IPS-18c (cell line): ENCODE measurements around the gene SLC30A2.

Experiments used
- H3K4me3 ChIP-seq: 2 replicates; pipeline ENCODE4 v1.7.0; 2013; ENCODE audit warnings: low read depth, mild to moderate bottlenecking, low read length, moderate library complexity; ENCODE audit not compliant: insufficient read depth
- H3K9me3 ChIP-seq: one replicate; pipeline ENCODE4 v1.6.1; 2013; ENCODE audit warnings: mild to moderate bottlenecking, low read length, moderate library complexity; ENCODE audit not compliant: control insufficient read depth, insufficient read depth

The SLC30A2 gene

GRCh38 chr1:26075421-26076144 lies 29.7 kb upstream of the SLC30A2 start:
- Histone ChIP-seq H3K4me3 (no peak overlapping the region), H3K9me3 (no peaks in the 10 kb centered on the region)

- Histone ChIP-seq H3K4me3 (no peak overlapping the region), H3K9me3 (no peaks in the 10 kb centered on the region)
Measured at GRCh38 chr1:26072305-26072704, 26.4 kb upstream of the SLC30A2 start.

- H3K9me3 ChIP-seq, result no peaks in the 10 kb centered on the region
- H3K4me3 ChIP-seq, result no peak overlapping the region
Measured at GRCh38 chr1:26070963-26071342, 25.0 kb upstream of the SLC30A2 start.

GRCh38 chr1:26070296-26070962 lies 24.5 kb upstream of the SLC30A2 start:
- Histone ChIP-seq H3K9me3 (no peaks in the 10 kb centered on the region), H3K4me3 (no peak overlapping the region)

GRCh38 chr1:26069941-26070295 lies 24.0 kb upstream of the SLC30A2 start:
- no peaks in the 10 kb centered on the region for H3K9me3 ChIP-seq
- H3K4me3 ChIP-seq, result no peak overlapping the region

GRCh38 chr1:26067432-26067911 lies 21.6 kb upstream of the SLC30A2 start, which contains the start of gene TRIM63:
TRIM63 (minus strand) TSS chr1:26067630; CDS start chr1:26067494, 136 bp downstream.
- Histone ChIP-seq H3K9me3 (no peaks in the 10 kb centered on the region), H3K4me3 (no peak within 1 kb of the TSS)

GRCh38 chr1:26066857-26067256 lies 20.9 kb upstream of the SLC30A2 start:
- H3K9me3 ChIP-seq, result no peaks in the 10 kb centered on the region
- no peak overlapping the region for H3K4me3 ChIP-seq

GRCh38 chr1:26066160-26066559 lies 20.2 kb upstream of the SLC30A2 start:
- Histone ChIP-seq H3K9me3 (no peaks in the 10 kb centered on the region), H3K4me3 (no peak overlapping the region)

- no peak overlapping the region for H3K4me3 ChIP-seq
- no peaks in the 10 kb centered on the region for H3K9me3 ChIP-seq
Measured at GRCh38 chr1:26064553-26064952, 18.6 kb upstream of the SLC30A2 start.

GRCh38 chr1:26060832-26061574 lies 15.1 kb upstream of the SLC30A2 start:
- Histone ChIP-seq H3K4me3 (no peak overlapping the region), H3K9me3 (peaks cover 3% of the 10 kb centered on the region)

- H3K9me3 ChIP-seq, result peaks cover 3% of the 10 kb centered on the region
- no peak overlapping the region for H3K4me3 ChIP-seq
Measured at GRCh38 chr1:26059906-26060305, 14.0 kb upstream of the SLC30A2 start.

GRCh38 chr1:26058052-26058595 lies 12.2 kb upstream of the SLC30A2 start:
- peaks cover 3% of the 10 kb centered on the region for H3K9me3 ChIP-seq
- H3K4me3 ChIP-seq, result no peak overlapping the region

- peaks cover 3% of the 10 kb centered on the region for H3K9me3 ChIP-seq
- H3K4me3 ChIP-seq, result no peak overlapping the region
Measured at GRCh38 chr1:26057189-26057588, 11.3 kb upstream of the SLC30A2 start.

- H3K4me3 ChIP-seq, result no peak overlapping the region
- peaks cover 3% of the 10 kb centered on the region for H3K9me3 ChIP-seq
Measured at GRCh38 chr1:26055041-26055440, 9.1 kb upstream of the SLC30A2 start.

- H3K9me3 ChIP-seq, result peaks cover 3% of the 10 kb centered on the region
- no peak overlapping the region for H3K4me3 ChIP-seq
Measured at GRCh38 chr1:26053718-26054560, 8.0 kb upstream of the SLC30A2 start.

- H3K9me3 ChIP-seq, result no peaks in the 10 kb centered on the region
- H3K4me3 ChIP-seq, result no peak overlapping the region
Measured at GRCh38 chr1:26050248-26050640, 4.3 kb upstream of the SLC30A2 start.
